ENCODE results near the gene PTPRH. TPM values are rescaled to one million over a fixed set of nuclear protein-coding genes. Genes with fewer than 3 reads are reported as not detected.

PTPRH gene
- polyA plus RNA-seq, 1 experiment: 1.3 TPM

DNA sequence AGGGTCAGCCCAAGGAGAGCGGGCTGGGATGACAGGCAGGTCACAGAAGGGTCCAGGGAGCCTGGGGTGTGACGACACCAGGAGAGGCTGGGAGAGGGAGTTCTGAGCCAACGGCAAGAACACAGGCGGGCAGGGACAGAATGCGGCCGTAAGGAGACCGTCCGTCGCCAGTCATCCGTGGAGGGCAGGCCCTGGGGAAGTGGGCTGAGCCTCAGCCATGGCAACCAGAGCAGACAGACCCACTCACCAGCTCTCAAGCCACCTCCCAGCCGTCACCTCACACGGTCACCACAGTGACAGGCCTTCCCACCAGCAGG, 22.9 kb upstream of the PTPRH start:
- CTCF ChIA-PET: no interaction called here

DNA sequence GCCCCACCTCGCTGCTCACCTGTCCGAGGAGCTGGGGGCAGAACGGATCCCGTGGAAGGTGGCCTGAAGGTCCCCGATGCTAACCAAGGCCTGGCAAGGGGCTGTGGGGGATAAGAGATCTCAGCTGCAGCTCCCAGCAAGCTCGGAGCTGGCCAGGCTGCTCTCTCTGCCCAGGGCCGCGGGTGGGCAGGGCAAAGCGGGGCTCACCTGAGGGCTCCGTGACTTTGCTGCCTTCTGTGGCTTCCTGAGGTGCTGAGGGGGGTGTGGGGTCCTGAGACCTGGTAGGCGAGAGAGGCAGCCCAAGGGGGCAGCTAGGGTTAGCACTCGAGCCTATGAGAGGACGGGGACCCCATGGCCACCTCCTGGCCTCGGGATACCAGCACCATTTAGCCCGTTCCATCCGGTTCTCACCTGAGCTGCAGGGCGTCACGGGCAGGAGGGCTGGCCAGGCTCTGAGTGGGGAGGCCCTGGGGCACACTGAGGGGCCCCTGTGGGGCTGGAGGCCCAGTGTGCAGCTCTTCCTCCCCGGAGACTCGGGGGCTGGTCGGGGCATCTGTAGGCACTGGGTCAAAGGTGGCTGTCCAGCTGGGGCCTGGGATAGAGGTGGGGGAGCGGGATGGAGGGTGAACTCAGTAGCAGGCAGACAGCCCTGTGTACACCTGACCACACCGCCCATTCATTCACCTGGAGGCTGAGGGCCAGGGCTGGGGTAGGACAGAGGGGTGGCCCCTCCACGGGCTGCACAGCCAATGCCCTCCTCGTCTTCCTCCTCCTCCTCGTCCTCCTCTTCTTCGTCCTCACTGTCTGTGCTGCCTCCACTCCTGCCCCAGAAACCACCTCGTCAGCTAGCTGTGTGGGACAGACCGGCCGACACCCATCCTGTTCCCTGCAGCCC, 22.3 kb upstream of the PTPRH start:
- TF ChIP-seq, protein P1, sequence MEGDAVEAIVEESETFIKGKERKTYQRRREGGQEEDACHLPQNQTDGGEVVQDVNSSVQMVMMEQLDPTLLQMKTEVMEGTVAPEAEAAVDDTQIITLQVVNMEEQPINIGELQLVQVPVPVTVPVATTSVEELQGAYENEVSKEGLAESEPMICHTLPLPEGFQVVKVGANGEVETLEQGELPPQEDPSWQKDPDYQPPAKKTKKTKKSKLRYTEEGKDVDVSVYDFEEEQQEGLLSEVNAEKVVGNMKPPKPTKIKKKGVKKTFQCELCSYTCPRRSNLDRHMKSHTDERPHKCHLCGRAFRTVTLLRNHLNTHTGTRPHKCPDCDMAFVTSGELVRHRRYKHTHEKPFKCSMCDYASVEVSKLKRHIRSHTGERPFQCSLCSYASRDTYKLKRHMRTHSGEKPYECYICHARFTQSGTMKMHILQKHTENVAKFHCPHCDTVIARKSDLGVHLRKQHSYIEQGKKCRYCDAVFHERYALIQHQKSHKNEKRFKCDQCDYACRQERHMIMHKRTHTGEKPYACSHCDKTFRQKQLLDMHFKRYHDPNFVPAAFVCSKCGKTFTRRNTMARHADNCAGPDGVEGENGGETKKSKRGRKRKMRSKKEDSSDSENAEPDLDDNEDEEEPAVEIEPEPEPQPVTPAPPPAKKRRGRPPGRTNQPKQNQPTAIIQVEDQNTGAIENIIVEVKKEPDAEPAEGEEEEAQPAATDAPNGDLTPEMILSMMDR (IDR thresholded peaks at IDR 0.05; ENCODE audit: low read depth, low read length): no peak
- ChIA-PET CTCF (no interaction called here), POLR2A (no interaction called here)
- no peak overlapping the region for H3K4me3 ChIP-seq (ENCODE audit: low read depth, low read length)
- no peaks in the 10 kb centered on the region for H3K27me3 ChIP-seq (ENCODE audit: control insufficient read depth, insufficient read depth, low read length)
- no peak overlapping the region for H3K27ac ChIP-seq (ENCODE audit: low read depth, low read length)
- no peaks in the 10 kb centered on the region for H3K9me3 ChIP-seq (ENCODE audit: control insufficient read depth, insufficient read depth, low read length)
- DNase-seq (ENCODE audit: low read depth, low spot score): no peak

More for the DNA sequence above, 22.9 kb upstream of the PTPRH start:
- POLR2A ChIA-PET: no interaction called here
- Histone ChIP-seq H3K4me3 (ENCODE audit: low read depth, low read length) (no peak overlapping the region), H3K27ac (ENCODE audit: low read depth, low read length) (no peak overlapping the region), H3K27me3 (ENCODE audit: control insufficient read depth, insufficient read depth, low read length) (no peaks in the 10 kb centered on the region), H3K9me3 (ENCODE audit: control insufficient read depth, insufficient read depth, low read length) (no peaks in the 10 kb centered on the region)
- TF ChIP-seq, protein P1 (IDR thresholded peaks at IDR 0.05; ENCODE audit: low read depth, low read length): no peak
- no peak for DNase-seq (ENCODE audit: low read depth, low spot score)

DNA sequence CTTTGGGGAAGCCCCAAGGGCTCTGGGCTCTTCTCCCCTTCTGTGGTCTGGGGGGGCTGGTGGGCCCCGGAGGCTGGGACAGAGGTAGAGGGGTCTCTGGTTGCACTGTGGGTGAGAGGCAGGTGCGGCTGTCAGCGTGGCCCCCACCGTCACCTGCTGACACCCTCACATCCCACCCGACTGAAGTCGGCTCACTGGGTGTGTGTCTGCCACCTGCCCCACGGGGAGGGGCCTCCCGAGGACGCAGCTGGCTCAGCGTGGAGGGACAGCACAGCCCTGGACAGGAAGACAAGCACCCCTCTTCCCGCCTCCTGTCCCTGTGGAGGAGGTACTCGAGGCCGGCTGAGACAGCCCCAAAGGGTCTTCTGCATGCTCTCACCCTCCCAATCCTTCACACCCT, 21.5 kb upstream of the PTPRH start:
- TF ChIP-seq, protein P1 (IDR thresholded peaks at IDR 0.05; ENCODE audit: low read depth, low read length): no peak
- Histone ChIP-seq H3K27me3 (ENCODE audit: control insufficient read depth, insufficient read depth, low read length) (no peaks in the 10 kb centered on the region), H3K27ac (ENCODE audit: low read depth, low read length) (no peak overlapping the region), H3K4me3 (ENCODE audit: low read depth, low read length) (no peak overlapping the region), H3K9me3 (ENCODE audit: control insufficient read depth, insufficient read depth, low read length) (no peaks in the 10 kb centered on the region)
- ChIA-PET CTCF (no interaction called here), POLR2A (no interaction called here)
- DNase-seq (ENCODE audit: low read depth, low spot score): no peak

DNA sequence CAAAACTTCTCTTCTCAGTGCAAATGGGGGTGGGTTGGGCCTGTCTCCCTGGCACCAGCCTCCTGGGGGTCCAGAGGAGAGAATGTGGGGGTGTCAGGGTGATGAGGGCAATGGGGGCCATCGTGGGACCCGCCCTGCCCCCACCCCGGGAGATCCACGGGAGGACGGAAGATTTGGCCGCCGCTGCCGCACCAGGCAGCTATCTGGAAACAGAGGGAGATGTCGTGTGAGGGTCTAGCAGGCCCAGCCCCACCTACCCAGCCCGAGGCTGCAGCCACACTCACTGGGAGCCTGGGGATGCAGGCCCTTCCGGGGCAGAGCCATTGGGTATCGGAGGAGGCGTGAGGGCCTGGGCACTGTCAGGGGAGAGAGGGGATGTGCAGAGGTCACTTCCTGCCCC, 21.0 kb upstream of the PTPRH start:
- CTCF ChIA-PET: no interaction called here

DNA sequence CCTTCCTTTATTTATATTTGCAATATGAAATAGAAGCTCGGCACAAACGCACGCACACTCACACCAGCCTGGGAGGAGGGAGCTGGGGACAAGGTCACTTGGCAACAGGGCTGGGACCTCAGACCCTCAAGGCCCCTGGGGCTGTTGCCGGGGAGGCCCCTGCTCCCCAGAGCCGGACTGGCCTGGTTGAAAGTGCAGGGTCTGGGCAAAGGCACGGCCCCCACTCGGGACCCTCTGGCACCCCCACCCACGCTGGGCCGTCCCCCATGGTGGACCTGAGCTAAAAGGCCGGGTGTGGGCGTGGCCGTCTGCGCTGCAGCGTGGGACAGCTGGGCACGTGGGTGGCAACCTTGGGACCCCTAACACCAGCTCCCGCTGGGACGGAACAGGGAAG, 20.5 kb upstream of the PTPRH start:
- Histone ChIP-seq H3K9me3 (ENCODE audit: control insufficient read depth, insufficient read depth, low read length) (no peaks in the 10 kb centered on the region), H3K27ac (ENCODE audit: low read depth, low read length) (no peak overlapping the region), H3K4me3 (ENCODE audit: low read depth, low read length) (no peak overlapping the region), H3K27me3 (ENCODE audit: control insufficient read depth, insufficient read depth, low read length) (no peaks in the 10 kb centered on the region)
- CTCF ChIA-PET: no interaction called here
- no peak for DNase-seq (ENCODE audit: low read depth, low spot score)
- POLR2A ChIA-PET: no interaction called here
- TF ChIP-seq, protein P1 (IDR thresholded peaks at IDR 0.05; ENCODE audit: low read depth, low read length): no peak

More for the DNA sequence above, 21.0 kb upstream of the PTPRH start:
- no peak overlapping the region for H3K4me3 ChIP-seq (ENCODE audit: low read depth, low read length)
- DNase-seq (ENCODE audit: low read depth, low spot score): no peak
- TF ChIP-seq, protein P1 (IDR thresholded peaks at IDR 0.05; ENCODE audit: low read depth, low read length): no peak
- H3K27ac ChIP-seq (ENCODE audit: low read depth, low read length): no peak overlapping the region
- H3K27me3 ChIP-seq (ENCODE audit: control insufficient read depth, insufficient read depth, low read length): no peaks in the 10 kb centered on the region
- H3K9me3 ChIP-seq (ENCODE audit: control insufficient read depth, insufficient read depth, low read length): no peaks in the 10 kb centered on the region
- POLR2A ChIA-PET: no interaction called here
